Effector memory CD8-positive, alpha-beta T cell (primary cell): Measurements from ENCODE around the gene C1QL4.

Source experiments
- ATAC-seq: fragments of 150-1000 bp; cut with Tn5 transposase; replicated peaks from 2 replicates; pipeline ENCODE4 v1.10.0; 2021; ENCODE audit warnings: mild to moderate bottlenecking, moderate library complexity
- DNase-seq, 3 experiments: peaks; one replicate each; pipeline ENCODE4 v3.0.0; 2021
- H3K27ac Mint-ChIP-seq, 2 donors: one replicate each; pipeline ENCODE4 v1.8.0; 2022; ENCODE audit warnings: mild to moderate bottlenecking in 2 of 2, mixed read lengths in 2 of 2, moderate library complexity in 2 of 2
- H3K27me3 Mint-ChIP-seq, 2 donors: one replicate each; pipeline ENCODE4 v1.8.0; 2022; ENCODE audit warnings: mixed read lengths in 2 of 2
- H3K36me3 Mint-ChIP-seq: one replicate; pipeline ENCODE4 v1.8.0; 2022; ENCODE audit warnings: mild to moderate bottlenecking, moderate library complexity, mixed read lengths; ENCODE audit not compliant: insufficient read depth
- H3K4me1 Mint-ChIP-seq, 2 donors: one replicate each; pipeline ENCODE4 v1.8.0; 2022; ENCODE audit warnings: low read depth in 2 of 2, mixed read lengths in 2 of 2
- H3K4me3 Mint-ChIP-seq, 2 donors: one replicate each; pipeline ENCODE4 v1.8.0; 2022; ENCODE audit warnings: mild to moderate bottlenecking in 2 of 2, mixed read lengths in 2 of 2, moderate library complexity in 2 of 2
- H3K9me3 Mint-ChIP-seq, 2 donors: one replicate each; pipeline ENCODE4 v1.8.0; 2022; ENCODE audit warnings: mixed read lengths in 2 of 2

C1QL4 gene

GRCh38 chr12:49344486-49345050 lies 7.6 kb upstream of the C1QL4 start:
- peaks cover 32 to 36% of the 10 kb centered on the region in 2 donors for H3K4me1 Mint-ChIP-seq
- no peaks in the 10 kb centered on the region for H3K9me3 Mint-ChIP-seq
- H3K4me3 Mint-ChIP-seq: peak overlapping the region; percentile 78 to 79
- H3K27me3 Mint-ChIP-seq: peaks cover 40 to 63% of the 10 kb centered on the region in 2 donors
- H3K27ac Mint-ChIP-seq: no peak overlapping the region
- peaks cover 16% of the 10 kb centered on the region for H3K36me3 Mint-ChIP-seq
- ATAC-seq (no peak), DNase-seq (no peak)

GRCh38 chr12:49342914-49343731 lies 6.1 kb upstream of the C1QL4 start:
- ATAC-seq (peak; percentile 18), DNase-seq (no peak)
- H3K36me3 Mint-ChIP-seq: peaks cover 16% of the 10 kb centered on the region
- H3K27me3 Mint-ChIP-seq: peaks cover 26 to 62% of the 10 kb centered on the region in 2 donors
- H3K27ac Mint-ChIP-seq: no peak overlapping the region
- peak overlapping the region; percentile 78 to 79 for H3K4me3 Mint-ChIP-seq
- no peaks in the 10 kb centered on the region for H3K9me3 Mint-ChIP-seq
- peaks cover 32 to 36% of the 10 kb centered on the region in 2 donors for H3K4me1 Mint-ChIP-seq

- H3K36me3 Mint-ChIP-seq: peaks cover 15% of the 10 kb centered on the region
- DNase-seq: peak; percentile 66 to 68 (median 67)
Measured at GRCh38 chr12:49342066-49342913, 5.3 kb upstream of the C1QL4 start.

GRCh38 chr12:49341777-49342065 lies 4.7 kb upstream of the C1QL4 start:
- Mint-ChIP-seq H3K27ac (peak overlapping the region in 1 of 2 donors; percentile 82), H3K27me3 (peaks cover 26 to 62% of the 10 kb centered on the region in 2 donors), H3K36me3 (peaks cover 13% of the 10 kb centered on the region), H3K4me1 (peaks cover 36 to 40% of the 10 kb centered on the region in 2 donors), H3K9me3 (no peaks in the 10 kb centered on the region), H3K4me3 (peak overlapping the region; percentile 78 to 79)
- ATAC-seq (no peak), DNase-seq (no peak)

More at GRCh38 chr12:49342066-49342913, 5.3 kb upstream of the C1QL4 start:
- peaks cover 36 to 41% of the 10 kb centered on the region in 2 donors for H3K4me1 Mint-ChIP-seq
- H3K27ac Mint-ChIP-seq: no peak overlapping the region
- peak; percentile 72 for ATAC-seq
- no peaks in the 10 kb centered on the region for H3K9me3 Mint-ChIP-seq
- peak overlapping the region; percentile 78 to 79 for H3K4me3 Mint-ChIP-seq
- H3K27me3 Mint-ChIP-seq: peaks cover 26 to 62% of the 10 kb centered on the region in 2 donors

GRCh38 chr12:49340971-49341776 lies 4.2 kb upstream of the C1QL4 start:
- H3K27ac Mint-ChIP-seq: peak overlapping the region in 1 of 2 donors; percentile 82
- H3K27me3 Mint-ChIP-seq: peaks cover 23 to 61% of the 10 kb centered on the region in 2 donors
- H3K4me1 Mint-ChIP-seq: peaks cover 33 to 38% of the 10 kb centered on the region in 2 donors
- DNase-seq (no peak), ATAC-seq (no peak)
- peaks cover 9% of the 10 kb centered on the region for H3K36me3 Mint-ChIP-seq
- H3K4me3 Mint-ChIP-seq: peak overlapping the region; percentile 37 to 79
- H3K9me3 Mint-ChIP-seq: no peaks in the 10 kb centered on the region

- Mint-ChIP-seq H3K36me3 (peaks cover 11% of the 10 kb centered on the region), H3K4me3 (peak overlapping the region; percentile 37 to 67), H3K27me3 (peaks cover 23 to 59% of the 10 kb centered on the region in 2 donors), H3K27ac (no peak overlapping the region), H3K9me3 (no peaks in the 10 kb centered on the region), H3K4me1 (peaks cover 31 to 32% of the 10 kb centered on the region in 2 donors)
- DNase-seq: no peak
- no peak for ATAC-seq
Measured at GRCh38 chr12:49340095-49340870, 3.3 kb upstream of the C1QL4 start.

GRCh38 chr12:49339464-49339861 lies 2.5 kb upstream of the C1QL4 start:
- no peaks in the 10 kb centered on the region for H3K9me3 Mint-ChIP-seq
- no peak for ATAC-seq
- DNase-seq: no peak
- H3K4me1 Mint-ChIP-seq: peaks cover 31 to 32% of the 10 kb centered on the region in 2 donors
- no peak overlapping the region for H3K4me3 Mint-ChIP-seq
- peaks cover 31 to 67% of the 10 kb centered on the region in 2 donors for H3K27me3 Mint-ChIP-seq
- no peak overlapping the region for H3K27ac Mint-ChIP-seq
- H3K36me3 Mint-ChIP-seq: peaks cover 13% of the 10 kb centered on the region

GRCh38 chr12:49338830-49339463 lies 2.0 kb upstream of the C1QL4 start:
- Mint-ChIP-seq H3K27ac (no peak overlapping the region), H3K36me3 (peaks cover 13% of the 10 kb centered on the region), H3K4me1 (peaks cover 28 to 30% of the 10 kb centered on the region in 2 donors), H3K27me3 (peaks cover 35 to 72% of the 10 kb centered on the region in 2 donors), H3K4me3 (no peak overlapping the region), H3K9me3 (no peaks in the 10 kb centered on the region)
- no peak for DNase-seq
- ATAC-seq: no peak

GRCh38 chr12:49335955-49336644 lies 888 bp downstream of the C1QL4 start:
- Mint-ChIP-seq H3K27me3 (peaks cover 45 to 85% of the 10 kb centered on the region in 2 donors), H3K9me3 (no peaks in the 10 kb centered on the region), H3K27ac (no peak overlapping the region), H3K4me1 (peaks cover 19 to 22% of the 10 kb centered on the region in 2 donors), H3K36me3 (peaks cover 8% of the 10 kb centered on the region), H3K4me3 (peak overlapping the region in 1 of 2 donors; percentile 45)
- DNase-seq (no peak), ATAC-seq (no peak)

GRCh38 chr12:49335118-49335954 lies 1.7 kb downstream of the C1QL4 start:
- Mint-ChIP-seq H3K9me3 (no peaks in the 10 kb centered on the region), H3K27me3 (peaks cover 45 to 79% of the 10 kb centered on the region in 2 donors), H3K27ac (no peak overlapping the region), H3K4me3 (peak overlapping the region; percentile 40 to 45), H3K4me1 (peaks cover 15 to 22% of the 10 kb centered on the region in 2 donors), H3K36me3 (peaks cover 8% of the 10 kb centered on the region)
- no peak for ATAC-seq
- DNase-seq: no peak

- Mint-ChIP-seq H3K27ac (no peak overlapping the region), H3K9me3 (no peaks in the 10 kb centered on the region), H3K27me3 (peaks cover 45 to 78% of the 10 kb centered on the region in 2 donors), H3K4me1 (peaks cover 15 to 22% of the 10 kb centered on the region in 2 donors), H3K36me3 (peaks cover 8% of the 10 kb centered on the region), H3K4me3 (no peak overlapping the region)
- DNase-seq (no peak), ATAC-seq (no peak)
Measured at GRCh38 chr12:49334681-49335080, 2.3 kb downstream of the C1QL4 start.
